ENCODE measurements around the gene CCR8.

CCR8 gene

GRCh38 chr3:39285332-39285731 is 44.2 kb upstream of the CCR8 start (continued):
- TF ChIP-seq CSDC2 (CRISPR knock-in tag; IDR thresholded peaks at IDR 0.05) (no peak), POU6F1 (CRISPR knock-in tag; IDR thresholded peaks at IDR 0.05; ENCODE audit: borderline replicate concordance, low read depth) (no peak), ZC3H10 (CRISPR knock-in tag; IDR thresholded peaks at IDR 0.05) (no peak)

GRCh38 chr3:39286771-39287170 is 42.7 kb upstream of the CCR8 start:
- ATAC-seq: no peak
- no peak for TF ChIP-seq ZFP30 (CRISPR knock-in tag; IDR thresholded peaks at IDR 0.05)
- TF ChIP-seq OSR1 (CRISPR knock-in tag; IDR thresholded peaks at IDR 0.05): no peak
- no peak for TF ChIP-seq TSHZ2 (CRISPR knock-in tag; IDR thresholded peaks at IDR 0.05)
- no peak for TF ChIP-seq BACH2 (CRISPR knock-in tag; IDR thresholded peaks at IDR 0.05; ENCODE audit: borderline replicate concordance)
- TF ChIP-seq ZFP3 (CRISPR knock-in tag; IDR thresholded peaks at IDR 0.05): no peak
- no peak for TF ChIP-seq GLIS3 (CRISPR knock-in tag; IDR thresholded peaks at IDR 0.05)
- no peak for TF ChIP-seq TOX (CRISPR knock-in tag; IDR thresholded peaks at IDR 0.05; ENCODE audit: borderline replicate concordance)
- TF ChIP-seq ZNF8 (CRISPR knock-in tag; IDR thresholded peaks at IDR 0.05): no peak
- TF ChIP-seq POU6F1 (CRISPR knock-in tag; IDR thresholded peaks at IDR 0.05; ENCODE audit: borderline replicate concordance, low read depth): no peak
- TF ChIP-seq CSRNP3 (CRISPR knock-in tag; IDR thresholded peaks at IDR 0.05): no peak
- TF ChIP-seq ZNF70 (CRISPR knock-in tag; IDR thresholded peaks at IDR 0.05): no peak
- TF ChIP-seq PATZ1 (CRISPR knock-in tag; IDR thresholded peaks at IDR 0.05; ENCODE audit: borderline replicate concordance): no peak
- no peak for TF ChIP-seq ZNF565 (CRISPR knock-in tag; conservative IDR thresholded peaks at IDR 0.05; ENCODE audit: low read depth)
- TF ChIP-seq PPARA (CRISPR knock-in tag; IDR thresholded peaks at IDR 0.05; ENCODE audit: borderline replicate concordance): no peak

GRCh38 chr3:39287216-39288164 is 42.0 kb upstream of the CCR8 start:
- ATAC-seq: no peak
- no peak for TF ChIP-seq ZNF70 (CRISPR knock-in tag; IDR thresholded peaks at IDR 0.05)
- no peak for TF ChIP-seq GLIS3 (CRISPR knock-in tag; IDR thresholded peaks at IDR 0.05)
- TF ChIP-seq OSR1 (CRISPR knock-in tag; IDR thresholded peaks at IDR 0.05): no peak
- no peak for TF ChIP-seq POU6F1 (CRISPR knock-in tag; IDR thresholded peaks at IDR 0.05; ENCODE audit: borderline replicate concordance, low read depth)
- TF ChIP-seq PPARA (CRISPR knock-in tag; IDR thresholded peaks at IDR 0.05; ENCODE audit: borderline replicate concordance): no peak
- no peak for TF ChIP-seq ARNTL (CRISPR knock-in tag; IDR thresholded peaks at IDR 0.05; ENCODE audit: borderline replicate concordance, low read depth)
- no peak for TF ChIP-seq RARB (CRISPR knock-in tag; IDR thresholded peaks at IDR 0.05)
- no peak for TF ChIP-seq ZFP30 (CRISPR knock-in tag; IDR thresholded peaks at IDR 0.05)
- TF ChIP-seq TSHZ2 (CRISPR knock-in tag; IDR thresholded peaks at IDR 0.05): no peak
- TF ChIP-seq TCF4 (CRISPR knock-in tag; IDR thresholded peaks at IDR 0.05; ENCODE audit: borderline replicate concordance): no peak
- no peak for TF ChIP-seq TOX (CRISPR knock-in tag; IDR thresholded peaks at IDR 0.05; ENCODE audit: borderline replicate concordance)
- TF ChIP-seq CSRNP3 (CRISPR knock-in tag; IDR thresholded peaks at IDR 0.05): no peak
